HepG2 (cell line): ENCODE results near the gene ANKRD17. TPM values are rescaled to one million over a fixed set of nuclear protein-coding genes. Genes with fewer than 3 reads are reported as not detected.
A peak's percentile ranks its signal among the peaks of the same experiment; 100 is the strongest.

ENCODE experiments used
- ATAC-seq: fragments of 200-7000 bp; cut with Tn5 transposase; 3 replicates; pipeline ENCODE4 v1.9.1; 2020; ENCODE audit warnings: mild to moderate bottlenecking, moderate library complexity
- BruUV-seq: library from RNA; stranded (reverse); fragments of 400-500 nt; replicated peaks from 2 replicates; lab custom pipeline; 2021; lab: Mats Ljungman, UMichigan
- CTCF ChIA-PET: fragments of 300-600 bp; formaldehyde crosslinking; extraction: SDS; loops from one replicate; lab custom pipeline; 2021; ENCODE audit warnings: low total read pairs, inconsistent platforms, low intra/inter-chr PET ratio; lab: Yijun Ruan, JAX
- POLR2A ChIA-PET: fragments of 350-600 bp; sonication (Branson Sonifier 250); formaldehyde crosslinking; loops from one replicate; lab custom pipeline; 2020; ENCODE audit warnings: antibody characterized with exemption, inconsistent platforms; lab: Yijun Ruan, JAX
- DNase-seq: peaks from one replicate; pipeline ENCODE4 v3.0.0-alpha.2; 2015; ENCODE audit warnings: low spot score
- FAIRE-seq: peaks from 3 replicates; lab custom pipeline; 2011; peaks lifted over from hg19 to GRCh38; lab: Jason Lieb, UNC
- H2AFZ ChIP-seq: one replicate; pipeline ENCODE4 v1.6.1; 2011; ENCODE audit warnings: low read length, inconsistent platforms
- H3K27ac ChIP-seq: fragments of 300-600 bp; 3 replicates; pipeline ENCODE4 v1.8.0; 2011; ENCODE audit warnings: mixed run types, mild to moderate bottlenecking, mixed read lengths, low read length, inconsistent platforms; ENCODE audit not compliant: insufficient read depth; ENCODE audit errors: extremely low read length
- H3K27me3 ChIP-seq, 2 experiments: fragments of 200-600 bp in 1 of 2; 2 replicates in 1 of 2; 3 replicates in 1 of 2; pipeline versions ENCODE4 v1.6.0 to v1.8.0; 2011; ENCODE audit warnings: low read length in 2 of 2, mild to moderate bottlenecking in 2 of 2, moderate library complexity in 2 of 2, inconsistent platforms in 1 of 2; ENCODE audit not compliant: insufficient read depth in 2 of 2, control insufficient read depth in 1 of 2
- H3K36me3 ChIP-seq, 2 experiments: fragments of 200-600 bp in 1 of 2; replicated peaks in 1 of 2; 2 replicates in 1 of 2; 3 replicates in 1 of 2; pipeline versions ENCODE4 v1.5.1 to v1.8.0; 2011; ENCODE audit warnings: low read length in 2 of 2, inconsistent platforms in 1 of 2; ENCODE audit not compliant: insufficient read depth in 2 of 2, control insufficient read depth in 1 of 2
- H3K4me1 ChIP-seq: 2 replicates; pipeline ENCODE4 v1.5.1; 2012; ENCODE audit warnings: low read length, inconsistent platforms; ENCODE audit not compliant: insufficient read depth
- H3K4me2 ChIP-seq: 2 replicates; pipeline ENCODE4 v1.6.0; 2011; ENCODE audit warnings: low read depth, low read length, inconsistent platforms
- H3K4me3 ChIP-seq, 3 experiments: fragments of 200-600 bp in 1 of 3; sonication (generic), shearing (Covaris generic) in 1 of 3; replicated peaks in 1 of 3; 2 replicates each; pipeline ENCODE4 v1.5.1; 2011 to 2016; ENCODE audit warnings: low read length in 3 of 3, inconsistent platforms in 2 of 3, low read depth in 2 of 3, mild to moderate bottlenecking in 2 of 3, control low read depth in 1 of 3, mixed read lengths in 1 of 3; ENCODE audit not compliant: insufficient read depth in 1 of 3
- H3K79me2 ChIP-seq: one replicate; pipeline ENCODE4 v1.6.1; 2011; ENCODE audit warnings: low read length, inconsistent platforms; ENCODE audit not compliant: insufficient read depth
- H3K9ac ChIP-seq: 2 replicates; pipeline ENCODE4 v1.6.0; 2011; ENCODE audit warnings: mild to moderate bottlenecking, low read depth, low read length, inconsistent platforms; ENCODE audit not compliant: insufficient read depth
- H3K9me3 ChIP-seq: 2 replicates; pipeline ENCODE4 v1.5.1; 2012; ENCODE audit warnings: mild to moderate bottlenecking, low read length
- H4K20me1 ChIP-seq: 2 replicates; pipeline ENCODE4 v1.6.0; 2011; ENCODE audit warnings: inconsistent platforms, mild to moderate bottlenecking, low read length, moderate library complexity; ENCODE audit not compliant: insufficient read depth
- ATF1 ChIP-seq: IDR thresholded peaks from 2 replicates; pipeline ENCODE4 v1.6.1; 2016; ENCODE audit warnings: mild to moderate bottlenecking, control low read depth
- FOXC1 ChIP-seq: sonication (generic); formaldehyde crosslinking; IDR thresholded peaks from 2 replicates; pipeline ENCODE4 v1.8.0; 2022; ENCODE audit warnings: mild to moderate bottlenecking, missing genetic modification reagents, borderline replicate concordance
- GRHL1 ChIP-seq: sonication (generic); formaldehyde crosslinking; conservative IDR thresholded peaks from 2 replicates; pipeline ENCODE4 v1.8.0; 2022; ENCODE audit warnings: missing genetic modification reagents
- HMGXB4 ChIP-seq, 2 experiments: sonication (generic) in 1 of 2; formaldehyde crosslinking in 1 of 2; IDR thresholded peaks; 2 replicates each; pipeline versions ENCODE4 v1.4.0 to v1.6.1; 2018 to 2020; ENCODE audit warnings: missing genetic modification reagents in 2 of 2, borderline replicate concordance in 1 of 2, low read depth in 1 of 2, mild to moderate bottlenecking in 1 of 2, missing biosample characterization in 1 of 2
- HOXA9 ChIP-seq: sonication (generic); formaldehyde crosslinking; IDR thresholded peaks from 2 replicates; pipeline ENCODE4 v1.8.1; 2022; ENCODE audit warnings: missing genetic modification reagents, mild to moderate bottlenecking, moderate library complexity, borderline replicate concordance
- KLF16 ChIP-seq, 2 experiments: sonication (generic) in 1 of 2; formaldehyde crosslinking in 1 of 2; IDR thresholded peaks; 2 replicates each; pipeline versions ENCODE4 v1.6.1 to v1.8.0; 2016 to 2023; ENCODE audit warnings: missing genetic modification reagents in 2 of 2, missing compliant biosample characterization in 1 of 2
- MAFK ChIP-seq, 2 experiments: IDR thresholded peaks in 1 of 2; conservative IDR thresholded peaks in 1 of 2; 2 replicates each; pipeline ENCODE4 v1.6.1; 2011; ENCODE audit warnings: improper control_type of control experiment in 2 of 2, low read length in 2 of 2
- MEF2D ChIP-seq: sonication (generic); formaldehyde crosslinking; IDR thresholded peaks from 2 replicates; pipeline ENCODE4 v1.5.1; 2020; ENCODE audit warnings: mild to moderate bottlenecking, missing genetic modification reagents
- NAIF1 ChIP-seq: sonication (generic); formaldehyde crosslinking; IDR thresholded peaks from 2 replicates; pipeline ENCODE4 v1.5.0; 2020; ENCODE audit warnings: mild to moderate bottlenecking, missing genetic modification reagents, borderline replicate concordance
- NFRKB ChIP-seq: fragments of 450-650 bp; IDR thresholded peaks from 2 replicates; pipeline ENCODE4 v1.6.1; 2017
- POGZ ChIP-seq: sonication (generic); formaldehyde crosslinking; IDR thresholded peaks from 2 replicates; pipeline ENCODE4 v1.4.0; 2020; ENCODE audit warnings: mild to moderate bottlenecking, missing genetic modification reagents
- POLR2A ChIP-seq, 2 experiments: IDR thresholded peaks; 2 replicates each; pipeline ENCODE4 v1.6.1; 2011; ENCODE audit warnings: low read depth in 2 of 2, low read length in 2 of 2, mild to moderate bottlenecking in 1 of 2, moderate library complexity in 1 of 2; ENCODE audit not compliant: insufficient read depth in 1 of 2
- SAP130 ChIP-seq: IDR thresholded peaks from 2 replicates; pipeline ENCODE4 v1.6.1; 2016; ENCODE audit warnings: low read depth
- THAP11 ChIP-seq: IDR thresholded peaks from 2 replicates; pipeline ENCODE4 v1.6.1; 2016; ENCODE audit warnings: missing biosample characterization, missing genetic modification reagents
- U2AF1 ChIP-seq: fragments of 200-400 bp; formaldehyde crosslinking; optimal IDR thresholded peaks from 2 replicates; pipeline ENCODE3; 2017; ENCODE audit warnings: mild to moderate bottlenecking, low read depth, low read length
- YEATS4 ChIP-seq: sonication (generic); formaldehyde crosslinking; IDR thresholded peaks from 2 replicates; pipeline ENCODE4 v1.4.0; 2020; ENCODE audit warnings: missing genetic modification reagents, borderline replicate concordance
- ZNF143 ChIP-seq: sonication (generic); formaldehyde crosslinking; IDR thresholded peaks from 2 replicates; pipeline ENCODE4 v1.4.0; 2020; ENCODE audit warnings: missing genetic modification reagents
- ZNF430 ChIP-seq: sonication (generic); formaldehyde crosslinking; IDR thresholded peaks from 2 replicates; pipeline ENCODE4 v1.9.0; 2021; ENCODE audit warnings: mild to moderate bottlenecking, missing genetic modification reagents
- ZNF879 ChIP-seq: sonication (generic); formaldehyde crosslinking; IDR thresholded peaks from 2 replicates; pipeline ENCODE4 v1.8.1; 2023; ENCODE audit warnings: missing genetic modification reagents
- WGBS: methylation state at CpG from one replicate; pipeline ENCODE4 v1.1.6; 2017; ENCODE audit warnings: low lambda C conversion rate; 5-methylcytosine and 5-hydroxymethylcytosine counted together
- in situ Hi-C: cut with HindIII; loops from 2 replicates; pipeline ENCODE4 v1.10.0; 2017; ENCODE audit warnings: low pct_unique_long_range_greater_than_20kb; ENCODE audit not compliant: extremely low pct_ligation_motif_present
- intact Hi-C: fragments of 100-400 bp; cut with micrococcal nuclease; formaldehyde crosslinking; loops from one replicate; pipeline ENCODE4 v1.10.0; 2022; ENCODE audit not compliant: unreplicated experiment
- polyA plus RNA-seq, 8 experiments: library from polyadenylated mRNA; depleted of rRNA in 3 of 8; stranded (reverse) in 7 of 8; unstranded in 1 of 8; fragments of >200 nt; fragmentation: Illumina TruSeq in 4 of 8; extraction: Trizol in 4 of 8; gene quantifications; 2 replicates each; pipeline versions ENCODE4 v1.2.1 to v1.2.3, GENCODE V29; 2011 to 2016; ENCODE audit warnings: low read depth in 4 of 8, missing spikeins in 1 of 8, mixed read lengths in 1 of 8; ENCODE audit not compliant: insufficient read depth in 1 of 8
- total RNA-seq, 5 experiments: library from RNA; depleted of rRNA; stranded (reverse); fragments of >200 nt; fragmentation: Illumina TruSeq; extraction: Trizol; gene quantifications; 2 replicates each; pipeline ENCODE4 v1.2.3, GENCODE V29; 2016; ENCODE audit warnings: low read depth in 1 of 5

The ANKRD17 gene
- total and polyA plus RNA-seq, 2 of the 13 experiments (the other 11 are each of a cell fraction or from before 2014, with no cell fraction given) = 55.7 to 61.1 TPM

GRCh38 chr4:73257651-73258435 lies 755 bp downstream of the ANKRD17 start (continued):
- peak; percentile 27 for TF ChIP-seq SAP130 (CRISPR knock-in tag)
- TF ChIP-seq KLF16 (CRISPR knock-in tag; IDR thresholded peaks at IDR 0.05) = 0 out of 4 replicates have a peak, but pooled peaks of 1 of the 2 experiments have one; percentile 26
- peak; percentile 35; the same call in 1 of the 2 replicates for TF ChIP-seq FOXC1 (CRISPR knock-in tag)
- peak; percentile 42; the same call in 1 of the 2 replicates for TF ChIP-seq ZNF879 (CRISPR knock-in tag)
- TF ChIP-seq U2AF1 = peak; percentile 2
- 0 out of 2 replicates have a peak, but pooled peaks have one; percentile 7 for TF ChIP-seq POGZ (CRISPR knock-in tag)
- TF ChIP-seq POLR2A (IDR thresholded peaks at IDR 0.05; ENCODE audit: insufficient read depth in 1 of 2, low read depth in 2 of 2, low read length in 2 of 2) = peak; percentile 32 to 66; a peak in 2 of 4 replicates
- no peak for TF ChIP-seq NFRKB
- 0 out of 2 replicates have a peak, but pooled peaks have one; percentile 21 for TF ChIP-seq YEATS4 (CRISPR knock-in tag)
- TF ChIP-seq MEF2D = peak; percentile 12; the same call in 1 of the 2 replicates

- ATAC-seq (peak; percentile 39), DNase-seq (peak; percentile 86), FAIRE-seq (peak; percentile 82)
- POLR2A ChIA-PET = interaction anchor here (1.1 to 3.0 kb wide), 8 partner anchors 9 to 342 kb away, joined by 3 to 20 read pairs (median 6); partner anchors contain the start of gene COX18
- TSS peak; percentile 43 for BruUV-seq
- intact Hi-C loops (loop anchor here (1.0 to 10.0 kb wide), 2 partner anchors 51 to 178 kb away; partner anchors contain the start of gene AFP), in situ Hi-C loops (loop anchor here (10.0 kb wide), 1 partner anchor 132 kb away; no protein-coding TSS in a partner anchor)
- H3K27ac ChIP-seq = peak overlapping the region; percentile 99
- H3K9me3 ChIP-seq = no peaks in the 10 kb centered on the region
- H4K20me1 ChIP-seq = peaks cover 46% of the 10 kb centered on the region
- H3K4me2 ChIP-seq = peak overlapping the region; percentile 83
- H3K4me3 ChIP-seq = peak overlapping the region; percentile 82 to 93 (median 83)
- no peak overlapping the region for H2AFZ ChIP-seq
- peaks cover 78% of the 10 kb centered on the region for H3K79me2 ChIP-seq
- peaks cover 0 to 21% of the 10 kb centered on the region in 2 experiments; a peak in 3 of 5 replicates for H3K36me3 ChIP-seq
- CTCF ChIA-PET = no interaction called here
- no peaks in the 10 kb centered on the region; a peak in 1 of 5 replicates for H3K27me3 ChIP-seq
- H3K4me1 ChIP-seq = peaks cover 62% of the 10 kb centered on the region
- under 1% methylated on average over 6 of the region's 6 CpGs for WGBS
- H3K9ac ChIP-seq = peak overlapping the region; percentile 96
- TF ChIP-seq THAP11 (CRISPR knock-in tag) (0 out of 2 replicates have a peak, but pooled peaks have one; percentile 16), ZNF430 (0 out of 2 replicates have a peak, but pooled peaks have one; percentile 26), MAFK (conservative IDR thresholded peaks at IDR 0.05 in 1 of 2, IDR thresholded peaks at IDR 0.05 in 1 of 2; ENCODE audit: low read length in 2 of 2) (no peak), GRHL1 (CRISPR knock-in tag) (no peak), HOXA9 (CRISPR knock-in tag) (no peak), POLR2A (IDR thresholded peaks at IDR 0.05; ENCODE audit: insufficient read depth in 1 of 2, low read depth in 2 of 2, low read length in 2 of 2) (peak in 1 of 2 experiments; percentile 49; a peak in 2 of 4 replicates), NAIF1 (0 out of 2 replicates have a peak, but pooled peaks have one; percentile 29), ZNF143 (CRISPR knock-in tag) (no peak), HMGXB4 (CRISPR knock-in tag; IDR thresholded peaks at IDR 0.05; ENCODE audit: borderline replicate concordance in 1 of 2, low read depth in 1 of 2) (peak; percentile 66 to 80; a peak in 3 of 4 replicates), ATF1 (CRISPR knock-in tag) (0 out of 2 replicates have a peak, but pooled peaks have one; percentile 44)
Observed at GRCh38 chr4:73257234-73257633, 1.4 kb downstream of the ANKRD17 start.
